HUES64 (cell line): ENCODE results near the gene CIROP.

Experiments
- H3K27ac ChIP-seq: 2 replicates; pipeline ENCODE4 v1.7.0; 2013; ENCODE audit warnings: low read depth, low read length, inconsistent platforms
- H3K27me3 ChIP-seq: 2 replicates; pipeline ENCODE4 v1.6.1; 2013; ENCODE audit warnings: mild to moderate bottlenecking, low read length; ENCODE audit not compliant: insufficient read depth
- H3K36me3 ChIP-seq: 2 replicates; pipeline ENCODE4 v1.6.1; 2013; ENCODE audit warnings: mild to moderate bottlenecking, low read length; ENCODE audit not compliant: insufficient read depth
- H3K4me1 ChIP-seq: 2 replicates; pipeline ENCODE4 v1.6.1; 2013; ENCODE audit warnings: mild to moderate bottlenecking, low read length, moderate library complexity; ENCODE audit not compliant: insufficient read depth
- H3K4me3 ChIP-seq: 2 replicates; pipeline ENCODE4 v1.5.1; 2013; ENCODE audit warnings: mild to moderate bottlenecking, low read length, moderate library complexity
- H3K9ac ChIP-seq: 2 replicates; pipeline ENCODE4 v1.6.1; 2013; ENCODE audit warnings: mild to moderate bottlenecking, low read depth, low read length
- H3K9me3 ChIP-seq: 2 replicates; pipeline ENCODE4 v1.6.1; 2013; ENCODE audit warnings: low read depth, low read length; ENCODE audit not compliant: insufficient read depth
- WGBS: fragments of 150-250, 120-280 bp; methylation state at CpG from one replicate; pipeline ENCODE4 v1.1.7; 2013; ENCODE audit warnings: missing lambda C conversion rate; 5-methylcytosine and 5-hydroxymethylcytosine counted together

CIROP gene

GRCh38 chr14:23143911-23144310 lies 39.1 kb upstream of the CIROP start:
- H3K4me3 ChIP-seq, result no peak overlapping the region
- no peak overlapping the region for H3K9ac ChIP-seq
- H3K27me3 ChIP-seq, result no peaks in the 10 kb centered on the region
- H3K4me1 ChIP-seq, result no peaks in the 10 kb centered on the region
- no CpG with 5 or more reads among the region's 1 CpG for WGBS
- no peak overlapping the region for H3K27ac ChIP-seq
- peaks cover 54% of the 10 kb centered on the region for H3K36me3 ChIP-seq
- no peaks in the 10 kb centered on the region for H3K9me3 ChIP-seq

DNA sequence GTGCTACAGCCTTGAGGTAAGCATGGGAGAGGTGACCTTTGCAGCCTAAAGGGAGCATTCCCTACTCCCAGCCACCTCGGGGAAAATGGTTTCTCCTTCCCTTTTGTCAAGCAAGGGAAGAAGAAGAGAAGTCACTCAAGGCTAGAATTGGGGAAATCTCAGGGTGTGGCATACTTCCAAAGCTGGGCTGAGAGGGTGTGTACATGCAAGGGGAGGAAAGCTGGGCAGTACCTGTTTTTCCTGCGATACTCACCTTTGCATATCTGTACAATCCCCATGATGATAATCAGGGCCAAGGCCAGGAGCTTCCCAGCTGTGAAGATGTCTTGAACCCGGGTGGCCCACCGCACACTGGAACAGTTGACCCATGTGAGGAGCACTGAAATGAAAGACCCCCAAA lies 38.0 kb upstream of the CIROP start:
- H3K4me1 ChIP-seq, result no peaks in the 10 kb centered on the region
- H3K4me3 ChIP-seq, result no peak overlapping the region
- 97% methylated on average over 4 of the region's 4 CpGs for WGBS
- H3K27me3 ChIP-seq, result no peaks in the 10 kb centered on the region
- H3K27ac ChIP-seq, result no peak overlapping the region
- H3K9ac ChIP-seq, result no peak overlapping the region
- no peaks in the 10 kb centered on the region for H3K9me3 ChIP-seq
- H3K36me3 ChIP-seq, result peaks cover 60% of the 10 kb centered on the region

- Histone ChIP-seq H3K9ac (no peak overlapping the region), H3K4me1 (no peaks in the 10 kb centered on the region), H3K9me3 (no peaks in the 10 kb centered on the region), H3K4me3 (no peak overlapping the region), H3K27me3 (no peaks in the 10 kb centered on the region), H3K36me3 (peaks cover 69% of the 10 kb centered on the region), H3K27ac (no peak overlapping the region)
- 90% methylated on average over 6 of the region's 7 CpGs for WGBS
Measured at GRCh38 chr14:23141706-23142444, 37.1 kb upstream of the CIROP start.

- H3K9ac ChIP-seq, result no peak overlapping the region
- 88% methylated on average over 6 of the region's 6 CpGs for WGBS
- no peak overlapping the region for H3K27ac ChIP-seq
Measured at GRCh38 chr14:23140371-23140770, 35.6 kb upstream of the CIROP start.

DNA sequence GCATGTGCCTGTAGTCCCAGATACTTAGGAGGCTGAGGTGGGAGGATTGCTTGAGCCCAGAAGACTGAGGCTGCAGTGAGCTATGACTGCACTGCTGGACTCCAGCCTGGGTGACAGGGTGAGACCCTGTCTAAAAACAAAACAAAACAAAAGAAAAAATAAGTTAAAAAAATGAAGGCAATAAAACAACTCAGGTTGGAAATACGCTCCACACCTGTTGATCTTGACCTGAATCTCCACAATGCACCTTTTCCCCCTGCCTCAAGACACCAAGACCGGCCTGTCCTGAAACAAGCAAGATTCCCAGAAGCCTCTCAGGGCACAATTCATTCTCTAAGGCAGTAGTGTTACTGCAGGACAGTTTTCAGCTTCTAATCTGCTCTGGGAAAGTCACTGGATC lies 35.1 kb upstream of the CIROP start:
- WGBS, result 91% methylated on average over 2 of the region's 2 CpGs
- H3K27ac ChIP-seq, result no peak overlapping the region
- no peak overlapping the region for H3K9ac ChIP-seq
- no peaks in the 10 kb centered on the region for H3K4me1 ChIP-seq
- no peaks in the 10 kb centered on the region for H3K27me3 ChIP-seq
- no peaks in the 10 kb centered on the region for H3K9me3 ChIP-seq
- no peak overlapping the region for H3K4me3 ChIP-seq
- H3K36me3 ChIP-seq, result peaks cover 83% of the 10 kb centered on the region

More at GRCh38 chr14:23140371-23140770, 35.6 kb upstream of the CIROP start:
- Histone ChIP-seq H3K9me3 (no peaks in the 10 kb centered on the region), H3K4me3 (no peak overlapping the region), H3K27me3 (no peaks in the 10 kb centered on the region), H3K36me3 (peaks cover 83% of the 10 kb centered on the region), H3K4me1 (no peaks in the 10 kb centered on the region)

GRCh38 chr14:23137813-23138535 lies 33.2 kb upstream of the CIROP start:
- H3K27me3 ChIP-seq, result no peaks in the 10 kb centered on the region
- H3K4me1 ChIP-seq, result no peaks in the 10 kb centered on the region
- 87% methylated on average over 5 of the region's 6 CpGs for WGBS
- peaks cover 70% of the 10 kb centered on the region for H3K36me3 ChIP-seq
- no peak overlapping the region for H3K27ac ChIP-seq
- no peak overlapping the region for H3K9ac ChIP-seq
- H3K4me3 ChIP-seq, result no peak overlapping the region
- H3K9me3 ChIP-seq, result no peaks in the 10 kb centered on the region

GRCh38 chr14:23137192-23137812 lies 32.5 kb upstream of the CIROP start:
- WGBS, result 94% methylated on average over 11 of the region's 11 CpGs
- no peaks in the 10 kb centered on the region for H3K27me3 ChIP-seq
- no peak overlapping the region for H3K9ac ChIP-seq
- no peak overlapping the region for H3K27ac ChIP-seq
- H3K4me3 ChIP-seq, result no peak overlapping the region
- no peaks in the 10 kb centered on the region for H3K9me3 ChIP-seq
- H3K4me1 ChIP-seq, result no peaks in the 10 kb centered on the region
- H3K36me3 ChIP-seq, result peaks cover 68% of the 10 kb centered on the region

DNA sequence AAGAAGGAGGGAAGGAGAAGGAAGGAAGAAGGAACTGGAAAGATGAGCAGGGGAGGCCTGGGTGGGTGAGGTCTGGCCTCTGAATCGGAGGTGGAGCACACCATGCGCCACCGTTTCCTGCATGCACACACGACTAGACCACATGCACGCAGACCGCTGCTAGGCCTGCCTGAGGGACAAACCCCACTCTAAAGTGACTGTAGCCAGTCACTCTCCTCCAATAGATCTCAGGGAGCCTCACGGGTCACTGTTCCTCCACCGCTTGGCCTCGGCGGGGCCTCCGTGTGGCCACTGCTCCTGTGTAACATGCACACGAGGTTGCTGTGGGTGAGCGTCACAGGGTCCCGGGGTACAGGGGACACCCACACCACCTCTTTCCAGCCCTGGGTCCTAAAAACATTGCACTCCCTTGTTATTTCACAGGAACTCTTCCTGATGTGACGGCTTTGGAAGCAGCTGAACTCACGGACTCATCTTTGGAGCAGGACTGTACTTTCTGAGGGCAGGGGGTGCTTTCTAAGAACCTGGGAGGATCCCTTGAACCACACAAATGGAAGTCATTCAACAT lies 31.9 kb upstream of the CIROP start:
- no peak overlapping the region for H3K4me3 ChIP-seq
- no peak overlapping the region for H3K27ac ChIP-seq
- 93% methylated on average over 16 of the region's 16 CpGs for WGBS
- H3K4me1 ChIP-seq, result no peaks in the 10 kb centered on the region
- H3K36me3 ChIP-seq, result peaks cover 67% of the 10 kb centered on the region
- H3K27me3 ChIP-seq, result no peaks in the 10 kb centered on the region
- no peak overlapping the region for H3K9ac ChIP-seq
- H3K9me3 ChIP-seq, result no peaks in the 10 kb centered on the region

DNA sequence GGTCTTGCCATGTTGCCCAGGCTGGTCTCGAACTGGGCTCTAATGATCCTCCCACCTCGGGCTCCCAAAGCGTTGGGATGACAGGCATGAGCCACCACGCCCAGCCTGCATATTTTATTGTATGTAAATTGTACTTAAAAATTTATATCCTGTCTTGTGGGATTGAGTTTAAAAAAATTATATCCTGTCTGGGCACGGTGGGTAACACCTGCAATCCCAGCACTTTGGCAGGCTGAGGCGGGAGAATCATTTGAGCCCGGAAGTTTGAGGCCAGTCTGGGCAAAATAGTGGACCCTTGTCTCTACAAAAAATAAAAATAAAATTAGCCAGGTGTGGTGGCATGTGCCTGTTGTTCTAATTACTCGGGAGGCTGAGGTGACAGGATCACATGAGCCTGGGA lies 28.2 kb upstream of the CIROP start:
- Histone ChIP-seq H3K4me3 (no peak overlapping the region), H3K27me3 (no peaks in the 10 kb centered on the region), H3K4me1 (no peaks in the 10 kb centered on the region), H3K27ac (no peak overlapping the region), H3K9ac (no peak overlapping the region), H3K9me3 (no peaks in the 10 kb centered on the region), H3K36me3 (peaks cover 71% of the 10 kb centered on the region)
- WGBS, result 96% methylated on average over 7 of the region's 8 CpGs

GRCh38 chr14:23131482-23131881 lies 26.7 kb upstream of the CIROP start:
- no peaks in the 10 kb centered on the region for H3K27me3 ChIP-seq
- no peaks in the 10 kb centered on the region for H3K4me1 ChIP-seq
- H3K27ac ChIP-seq, result no peak overlapping the region
- no peak overlapping the region for H3K4me3 ChIP-seq
- H3K36me3 ChIP-seq, result peaks cover 63% of the 10 kb centered on the region
- 93% methylated on average over 5 of the region's 5 CpGs for whole genome bisulfite sequencing
- H3K9me3 ChIP-seq, result no peaks in the 10 kb centered on the region
- H3K9ac ChIP-seq, result no peak overlapping the region

DNA sequence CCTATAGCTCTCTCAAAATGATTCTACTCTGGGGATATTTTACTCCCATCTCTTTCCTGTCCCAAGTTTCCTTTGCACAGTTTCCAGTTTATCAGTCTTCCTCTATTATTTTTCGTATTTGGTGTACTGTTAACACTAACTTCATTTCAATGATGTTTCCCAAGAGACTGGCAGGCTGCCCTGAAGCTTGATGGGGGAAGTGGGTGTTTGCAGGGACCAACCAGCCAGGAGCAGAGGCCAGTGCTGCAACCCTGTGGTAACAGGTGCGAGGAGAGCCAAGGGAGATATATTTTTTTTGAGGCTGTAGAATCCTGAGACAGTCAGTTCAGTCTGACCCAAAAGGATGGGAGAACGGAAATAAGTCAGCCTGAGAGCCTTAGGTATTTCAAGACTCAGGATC lies 26.1 kb upstream of the CIROP start:
- Histone ChIP-seq H3K36me3 (peaks cover 57% of the 10 kb centered on the region), H3K4me1 (peaks cover 3% of the 10 kb centered on the region; the same call in 1 of the 2 replicates), H3K27me3 (no peaks in the 10 kb centered on the region), H3K9me3 (no peaks in the 10 kb centered on the region), H3K4me3 (no peak overlapping the region), H3K27ac (no peak overlapping the region), H3K9ac (no peak overlapping the region)
- WGBS, result 92% methylated on average over 3 of the region's 3 CpGs
